ENCODE results near the gene CAMK2B.

The CAMK2B gene

DNA sequence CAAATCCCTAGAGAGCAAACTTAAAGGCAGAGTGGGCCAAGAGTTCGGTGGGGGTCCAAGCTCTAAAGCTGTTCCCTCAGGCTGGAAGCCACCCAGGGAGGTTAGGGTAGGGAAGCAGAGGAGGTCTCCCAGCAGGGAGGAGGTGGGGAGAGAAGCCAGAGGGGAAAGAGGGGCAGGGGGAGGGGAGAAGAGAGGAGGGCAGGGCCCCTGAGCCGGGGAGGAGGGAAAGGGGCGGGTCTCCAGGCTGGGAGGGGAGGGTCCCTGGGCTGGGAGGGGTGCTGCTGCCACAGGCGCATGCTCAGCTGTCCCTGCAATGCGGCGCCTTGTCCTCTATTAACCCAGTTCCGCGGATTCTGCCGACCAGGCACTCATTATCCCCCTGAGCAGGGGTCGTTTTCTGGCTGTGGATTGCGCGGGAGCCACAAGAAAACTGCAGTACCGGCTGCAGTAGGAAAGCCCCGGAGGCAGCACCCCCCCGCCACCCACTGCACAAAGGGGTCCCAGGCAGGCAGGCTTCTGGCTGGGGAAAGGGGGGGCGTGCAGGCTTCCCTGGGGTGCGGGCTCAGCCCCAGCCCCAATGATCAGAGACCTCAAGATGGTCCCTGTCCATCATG, 49.3 kb downstream of the CAMK2B start:
- no peak for DNase-seq (ENCODE audit: low read depth, low spot score)

DNA sequence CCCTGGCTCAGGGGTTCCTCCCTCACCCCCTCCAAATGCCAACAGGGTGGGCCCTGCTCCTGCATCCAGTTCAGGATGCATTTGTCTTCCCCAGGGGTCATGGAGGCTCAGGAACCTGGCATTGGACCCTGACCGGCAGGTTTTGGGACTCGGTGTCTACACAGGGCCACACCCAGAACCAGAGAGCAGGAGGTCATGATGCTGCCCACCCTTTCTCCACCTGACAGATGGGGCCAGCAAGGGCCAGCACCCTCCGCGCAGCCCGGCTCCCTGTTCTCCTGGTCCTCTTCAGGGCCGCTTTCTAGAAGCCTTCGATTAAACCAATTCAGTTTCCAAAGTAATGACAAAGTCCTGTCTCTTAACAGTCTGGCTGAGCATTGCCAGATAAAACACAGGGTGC, 50.2 kb downstream of the CAMK2B start:
- DNase-seq (ENCODE audit: low read depth, low spot score), result no peak

DNA sequence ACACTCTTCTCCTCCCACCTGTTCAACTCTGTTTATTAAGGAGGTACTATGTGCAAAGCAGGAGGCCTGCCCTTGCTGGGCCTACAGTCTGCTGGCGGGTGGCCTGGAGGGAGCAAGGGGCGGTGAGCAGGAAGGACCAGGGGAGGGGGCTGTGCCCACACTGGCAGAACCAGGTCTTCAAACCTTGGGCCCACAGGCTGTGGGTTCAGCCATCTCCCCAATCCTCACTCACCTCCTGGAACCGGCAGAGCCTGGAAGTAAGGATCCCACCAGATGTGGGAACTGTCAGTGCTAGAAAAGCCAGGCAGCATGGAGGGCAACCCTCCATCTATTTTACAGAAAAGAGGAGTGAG, 50.8 kb downstream of the CAMK2B start:
- DNase-seq (ENCODE audit: low read depth, low spot score), result no peak

DNA sequence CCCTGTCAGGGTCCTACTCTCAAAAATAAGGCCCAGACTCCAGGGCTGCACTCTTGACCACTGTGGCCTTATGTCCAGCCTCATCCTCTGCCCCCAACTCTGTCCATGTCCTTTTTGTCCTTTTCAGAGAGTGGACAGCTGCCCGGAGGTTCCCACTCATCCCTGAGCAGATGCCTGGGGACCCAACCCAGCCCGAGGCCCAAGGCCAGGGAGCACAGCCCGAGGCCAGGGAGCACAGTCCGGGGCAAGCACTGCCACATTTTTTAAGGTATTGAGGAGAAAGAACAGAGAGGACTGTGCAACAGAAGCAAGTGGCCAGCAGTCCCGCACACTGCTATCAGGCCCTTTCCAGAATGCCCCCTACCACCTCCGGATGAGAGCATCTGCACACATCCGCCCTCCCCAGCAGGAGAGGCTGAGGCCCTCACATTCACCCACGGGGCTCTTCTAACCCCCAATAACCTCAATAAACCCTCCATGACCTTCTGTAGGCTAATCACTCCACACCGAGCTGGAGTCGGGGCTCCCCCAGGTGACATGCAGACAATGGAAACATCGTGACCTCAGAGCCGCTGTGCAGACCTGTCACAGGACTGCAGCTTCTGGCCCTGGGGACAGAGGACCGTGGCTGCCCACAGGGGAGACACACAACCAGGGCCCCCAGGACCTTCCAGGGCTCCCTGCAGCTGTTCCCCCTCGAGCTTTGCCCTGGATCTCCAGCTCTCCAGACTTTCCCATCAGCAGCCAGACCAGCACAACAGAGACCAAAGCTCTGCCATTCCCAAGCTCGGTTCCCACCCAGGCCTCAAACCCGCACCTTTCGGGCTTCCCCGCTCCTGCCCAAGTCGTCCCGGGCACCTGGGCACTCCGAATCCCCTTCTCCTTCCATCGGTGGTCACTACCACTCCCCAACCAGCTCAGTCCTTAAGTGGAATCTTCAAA, 51.4 kb downstream of the CAMK2B start:
- DNase-seq (ENCODE audit: low read depth, low spot score), result no peak

DNA sequence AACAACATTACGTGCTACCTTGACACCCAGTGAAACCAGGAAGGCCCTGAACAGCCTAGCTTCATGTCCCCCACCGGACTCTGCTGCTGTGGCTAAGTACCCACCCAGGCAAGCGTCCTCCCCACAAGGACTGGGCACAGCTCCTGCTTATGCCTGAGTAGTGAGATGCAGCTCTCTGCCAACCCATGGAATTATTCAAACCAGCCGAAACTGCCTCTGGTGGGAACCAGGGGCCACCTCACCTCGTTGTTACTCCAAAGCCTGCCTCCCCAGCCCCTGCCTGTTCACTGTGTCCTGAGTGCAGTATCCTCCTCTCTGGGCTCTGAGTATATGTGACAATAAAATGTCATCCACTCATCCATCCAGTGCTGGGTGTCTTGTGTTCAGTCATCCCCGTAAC, 52.4 kb downstream of the CAMK2B start:
- no peak for DNase-seq (ENCODE audit: low read depth, low spot score)

DNA sequence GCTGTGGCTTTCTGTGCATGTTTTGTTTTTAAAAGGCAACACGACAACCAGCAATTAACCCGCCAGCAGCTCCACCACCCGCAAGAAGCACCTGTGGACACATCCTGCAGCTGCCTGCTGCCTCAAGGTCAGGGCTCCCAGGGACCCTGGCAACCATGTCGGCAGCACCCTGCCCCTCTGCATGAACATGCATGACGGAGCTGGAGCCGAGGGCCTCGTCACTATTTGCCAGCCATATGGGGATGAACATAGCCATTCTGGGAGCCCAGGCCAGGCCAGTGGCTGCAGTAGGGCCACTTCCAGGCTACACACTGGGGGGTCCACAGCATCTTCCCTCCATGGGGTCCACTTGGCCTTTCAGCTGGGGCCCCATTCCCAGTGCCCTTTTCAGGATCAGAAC, 52.9 kb downstream of the CAMK2B start:
- DNase-seq (ENCODE audit: low read depth, low spot score), result no peak

DNA sequence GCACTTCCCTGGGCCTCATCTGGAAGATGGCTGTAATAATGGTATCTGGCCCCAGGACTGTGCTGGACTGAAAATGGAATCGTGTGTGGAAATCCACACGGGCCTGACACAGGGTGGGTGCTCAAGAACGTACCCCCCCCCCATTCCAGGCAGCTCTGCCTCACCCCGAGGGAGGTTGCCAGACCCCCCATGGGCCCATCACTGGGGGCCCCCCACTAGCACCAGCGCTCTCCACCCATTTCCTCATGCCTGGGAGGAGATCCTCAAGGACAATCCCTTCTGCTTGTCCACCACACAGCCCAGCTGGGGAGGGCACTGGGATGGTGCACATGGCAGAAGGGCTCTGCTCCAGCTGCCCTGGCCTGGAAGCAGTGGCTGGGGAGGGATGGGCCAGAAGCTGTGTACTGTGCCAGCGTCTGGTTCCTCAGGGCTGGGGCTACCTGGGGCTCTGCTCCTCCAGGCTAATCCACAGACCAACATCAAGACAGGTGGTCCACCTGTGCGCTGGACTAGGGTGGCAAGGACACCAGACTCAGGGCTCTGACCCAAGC, 55.4 kb downstream of the CAMK2B start:
- DNase-seq (ENCODE audit: low read depth, low spot score), result no peak

DNA sequence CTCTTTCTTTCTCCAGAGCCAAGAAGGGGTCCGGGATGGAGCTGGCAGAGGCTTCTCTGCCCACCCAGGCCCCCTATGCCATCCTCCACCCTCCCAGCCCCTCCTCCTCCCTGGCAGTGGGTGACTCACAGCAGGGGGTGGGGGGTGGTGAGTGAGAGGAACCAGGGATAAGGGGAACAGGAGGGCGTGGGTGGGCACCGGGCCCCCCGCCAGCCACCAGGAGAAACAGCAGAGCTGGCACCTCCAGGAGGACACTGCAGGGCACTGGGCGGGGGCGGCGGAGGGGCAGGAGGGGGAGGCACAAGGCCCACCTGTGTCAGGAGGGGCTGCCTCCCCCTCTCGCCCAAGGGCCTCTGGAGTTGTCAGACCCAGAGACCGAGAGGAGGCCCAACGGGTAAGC, 56.0 kb downstream of the CAMK2B start:
- DNase-seq (ENCODE audit: low read depth, low spot score), result no peak

DNA sequence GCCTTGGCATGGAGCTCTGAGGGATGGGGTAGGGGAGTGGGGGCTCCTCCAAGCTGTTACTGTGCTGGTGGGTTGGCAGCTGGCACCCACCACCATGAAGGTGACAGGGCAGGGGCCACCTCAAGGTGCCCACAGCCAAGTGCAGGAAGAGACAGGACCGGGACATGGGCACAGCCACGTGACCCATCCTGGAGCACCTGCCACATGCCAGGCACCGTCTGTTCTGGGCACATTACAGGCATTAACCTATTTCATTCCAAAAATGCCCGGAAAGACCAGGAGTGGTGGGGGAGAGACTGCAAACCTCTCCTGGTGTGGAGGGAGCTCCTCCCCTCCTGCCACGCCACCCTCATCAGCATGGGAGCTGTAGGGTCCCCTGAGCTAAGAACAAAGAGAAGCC, 56.7 kb downstream of the CAMK2B start:
- no peak for DNase-seq (ENCODE audit: low read depth, low spot score)

DNA sequence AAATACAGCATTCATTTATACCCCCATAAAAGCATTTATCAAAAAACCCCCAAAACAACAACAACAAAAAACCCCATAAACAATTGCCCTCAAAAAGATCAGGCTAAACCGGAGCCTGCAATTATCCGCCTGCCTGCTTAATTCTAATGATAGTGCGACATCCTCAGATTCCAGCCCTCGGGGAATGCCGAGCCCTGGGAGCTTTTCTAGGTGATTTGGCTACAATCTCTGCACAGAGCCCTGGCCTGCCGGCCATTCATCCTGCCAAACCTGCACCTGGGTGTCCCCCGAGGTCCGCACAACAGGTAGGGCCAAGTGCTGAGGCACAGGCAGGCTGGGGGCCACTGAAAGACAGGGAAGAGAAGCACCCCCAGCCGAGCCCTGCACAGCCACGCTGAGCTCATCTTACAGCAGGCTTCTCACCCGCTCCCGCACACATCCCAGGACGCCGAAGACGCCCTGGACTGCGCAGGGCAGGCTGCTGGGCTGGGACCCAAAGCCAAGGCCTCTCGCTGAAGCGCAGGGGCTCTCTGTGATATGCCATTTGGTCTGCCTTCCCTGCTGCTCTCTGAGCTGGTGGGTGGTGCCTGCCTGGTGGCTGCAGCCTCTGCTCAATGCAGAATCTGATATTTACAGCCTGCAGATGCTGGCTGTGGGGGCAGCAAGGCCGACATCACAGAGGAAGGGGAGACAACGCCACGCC, 57.5 kb downstream of the CAMK2B start:
- no peak for DNase-seq (ENCODE audit: low read depth, low spot score)

DNA sequence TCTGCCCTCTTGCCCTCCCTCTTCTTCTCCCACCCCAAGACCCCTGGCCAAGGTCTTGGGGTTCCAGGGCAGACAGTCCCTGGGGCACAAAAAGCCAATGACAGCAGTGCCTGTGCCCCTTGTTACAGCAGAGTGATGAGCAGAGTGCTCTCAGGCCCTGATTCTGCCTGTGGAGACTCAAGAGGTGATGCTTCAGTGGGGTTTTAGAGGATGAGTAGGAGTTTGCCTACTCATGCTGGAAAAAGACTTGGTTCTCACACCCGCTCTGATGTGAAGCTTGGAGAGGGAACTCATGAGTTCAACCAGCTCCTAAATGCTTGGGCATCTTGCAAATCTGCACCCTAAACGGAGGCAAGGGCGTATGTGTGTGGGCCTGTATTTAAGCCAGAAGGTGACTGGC, 58.2 kb downstream of the CAMK2B start:
- DNase-seq (ENCODE audit: low read depth, low spot score), result no peak

DNA sequence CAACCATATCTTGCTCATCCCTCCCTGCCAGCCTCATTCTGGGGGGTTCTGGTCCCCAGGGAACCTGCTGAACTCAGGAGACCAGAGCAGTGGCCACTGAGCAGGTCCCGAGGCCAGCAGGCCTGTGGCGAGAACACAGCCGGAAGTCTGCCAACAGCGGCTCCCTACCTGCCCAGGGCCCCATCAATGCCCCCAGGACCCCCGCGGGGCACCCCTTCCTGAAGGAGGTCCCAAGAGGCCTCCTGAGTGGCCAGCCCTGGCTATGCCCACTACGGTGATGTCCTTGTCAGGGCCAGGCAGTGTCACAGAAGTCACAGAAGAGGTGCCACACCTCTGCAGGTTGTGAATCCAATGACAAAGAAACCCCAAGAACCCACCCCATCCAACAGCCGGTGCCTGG, 58.9 kb downstream of the CAMK2B start:
- DNase-seq (ENCODE audit: low read depth, low spot score), result no peak

DNA sequence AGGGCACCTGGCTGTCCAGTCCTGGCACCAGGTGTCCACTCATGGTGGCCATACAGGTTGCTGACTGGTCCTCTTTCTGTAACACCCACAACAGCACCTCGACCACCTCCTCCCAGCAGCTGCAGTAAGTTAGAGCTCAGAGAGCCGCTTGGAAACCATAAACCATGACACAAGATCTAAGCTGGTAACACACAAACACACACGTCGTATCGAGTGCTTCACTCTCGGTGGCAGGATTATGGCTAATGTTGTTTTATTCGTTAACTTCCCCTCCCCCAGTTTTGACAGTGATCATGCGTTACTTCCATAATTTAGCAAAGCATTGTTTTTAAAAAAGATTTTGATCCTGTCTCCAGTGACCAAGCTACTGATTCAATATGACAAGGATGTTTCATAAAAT, 59.7 kb downstream of the CAMK2B start:
- DNase-seq (ENCODE audit: low read depth, low spot score), result no peak

DNA sequence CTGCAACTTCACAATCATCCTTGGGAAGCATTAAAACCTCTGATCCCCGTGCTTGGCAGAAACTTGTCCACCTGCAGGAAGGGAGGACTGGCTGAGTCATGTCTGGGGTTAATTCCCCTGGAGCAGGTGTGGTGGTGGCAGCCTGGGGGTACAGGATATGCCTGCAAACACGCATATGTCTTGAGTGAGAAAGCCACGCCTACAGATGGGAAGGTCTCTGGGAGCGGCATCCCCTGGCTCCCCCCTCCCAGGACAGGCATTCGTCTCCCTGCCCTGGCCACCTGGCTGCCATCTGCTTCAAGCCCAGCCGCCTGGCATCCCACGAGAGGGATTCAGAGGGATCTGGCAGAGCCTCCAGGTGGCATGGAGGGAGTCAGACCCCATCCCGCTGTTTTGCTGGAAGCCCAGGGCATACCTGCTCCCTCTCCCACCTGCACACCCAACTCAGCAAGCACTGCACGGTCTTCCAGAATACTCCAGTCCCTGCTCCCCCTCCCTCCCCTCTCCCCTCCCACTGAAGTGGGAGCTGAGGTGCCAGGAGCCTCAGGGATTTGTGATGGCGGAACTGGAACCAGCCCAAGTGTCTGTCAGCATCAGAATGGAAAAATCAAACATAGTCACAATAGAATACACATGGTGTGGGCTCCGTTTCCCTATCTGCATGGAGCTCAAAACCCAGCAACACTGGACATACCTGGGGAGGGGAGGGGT, 61.0 kb downstream of the CAMK2B start:
- DNase-seq (ENCODE audit: low read depth, low spot score), result no peak

DNA sequence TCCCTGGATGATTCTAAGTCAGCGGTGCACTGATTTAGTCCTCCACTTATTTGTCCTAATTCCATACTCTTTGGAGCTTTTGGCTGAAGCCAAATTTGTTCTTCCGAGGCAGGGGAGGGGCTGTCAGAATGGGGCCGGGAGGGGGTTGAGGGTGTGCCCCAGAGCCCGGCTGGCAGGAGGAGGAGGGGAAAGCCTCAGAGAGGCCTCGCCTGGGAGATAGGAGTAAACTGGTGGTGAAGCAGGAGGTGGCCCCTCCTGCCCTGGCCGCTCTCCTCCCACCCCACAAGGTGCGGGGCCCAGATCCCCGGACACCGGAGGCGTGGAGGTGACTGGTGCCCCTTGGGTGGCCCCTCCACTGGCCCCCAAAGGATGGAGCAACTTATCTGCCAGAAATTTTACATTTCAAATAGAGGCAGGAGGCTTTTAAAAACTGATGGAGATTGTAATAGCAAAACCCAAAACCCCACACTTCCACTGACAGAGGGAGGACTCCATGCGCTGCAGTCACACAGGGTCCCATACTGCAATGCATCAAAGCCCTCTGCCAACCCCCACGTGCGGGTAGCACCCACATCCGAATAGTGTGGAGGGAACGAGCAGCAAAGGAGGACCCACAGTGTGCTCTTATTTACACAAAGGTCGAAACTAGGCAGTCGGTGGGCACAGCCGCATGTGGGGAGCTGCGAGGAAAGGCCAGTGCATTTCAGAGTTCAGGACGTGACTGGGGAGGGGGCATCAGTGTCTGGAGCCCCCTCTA, 61.9 kb downstream of the CAMK2B start:
- no peak for DNase-seq (ENCODE audit: low read depth, low spot score)

DNA sequence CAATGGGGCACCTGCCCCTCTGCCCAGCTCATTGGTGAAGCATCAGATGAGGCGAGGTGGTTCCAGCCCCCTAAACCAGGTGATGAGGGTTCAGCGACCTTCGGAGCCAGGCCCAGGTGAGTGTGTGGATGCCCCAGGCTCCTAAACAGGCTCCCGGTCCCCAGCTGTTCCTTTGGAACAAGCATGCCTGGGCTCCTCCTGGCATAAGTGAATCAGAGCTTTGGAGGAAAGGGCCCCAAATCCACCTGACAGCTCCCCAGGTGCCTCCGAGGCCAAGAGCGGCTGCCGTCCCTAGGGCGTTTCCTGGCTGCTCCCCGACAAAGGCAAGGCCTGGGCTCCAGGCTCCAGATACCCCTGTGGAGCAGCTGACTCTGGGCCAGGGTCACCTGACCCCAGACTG, 63.4 kb downstream of the CAMK2B start:
- no peak for DNase-seq (ENCODE audit: low read depth, low spot score)

DNA sequence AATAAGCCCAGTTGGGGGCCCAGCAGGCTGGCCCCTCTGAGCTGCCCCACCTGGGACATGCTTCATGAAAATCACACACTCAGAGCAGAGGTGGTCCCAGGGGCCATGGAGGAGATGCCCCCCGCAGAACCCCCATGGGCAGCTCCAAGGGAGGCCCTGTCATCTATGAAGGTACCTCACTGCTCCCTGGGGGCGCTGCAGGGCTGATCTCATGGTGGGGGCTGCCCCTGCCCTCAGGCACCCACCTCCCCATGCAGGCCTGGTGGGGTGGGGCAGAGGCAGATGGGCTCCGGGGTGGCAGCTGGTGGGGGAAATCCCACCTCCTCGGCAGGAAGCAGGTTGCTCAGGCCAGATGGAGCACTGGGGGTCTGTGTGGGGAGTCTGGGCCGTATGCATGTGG, 64.2 kb downstream of the CAMK2B start:
- DNase-seq (ENCODE audit: low read depth, low spot score), result no peak

DNA sequence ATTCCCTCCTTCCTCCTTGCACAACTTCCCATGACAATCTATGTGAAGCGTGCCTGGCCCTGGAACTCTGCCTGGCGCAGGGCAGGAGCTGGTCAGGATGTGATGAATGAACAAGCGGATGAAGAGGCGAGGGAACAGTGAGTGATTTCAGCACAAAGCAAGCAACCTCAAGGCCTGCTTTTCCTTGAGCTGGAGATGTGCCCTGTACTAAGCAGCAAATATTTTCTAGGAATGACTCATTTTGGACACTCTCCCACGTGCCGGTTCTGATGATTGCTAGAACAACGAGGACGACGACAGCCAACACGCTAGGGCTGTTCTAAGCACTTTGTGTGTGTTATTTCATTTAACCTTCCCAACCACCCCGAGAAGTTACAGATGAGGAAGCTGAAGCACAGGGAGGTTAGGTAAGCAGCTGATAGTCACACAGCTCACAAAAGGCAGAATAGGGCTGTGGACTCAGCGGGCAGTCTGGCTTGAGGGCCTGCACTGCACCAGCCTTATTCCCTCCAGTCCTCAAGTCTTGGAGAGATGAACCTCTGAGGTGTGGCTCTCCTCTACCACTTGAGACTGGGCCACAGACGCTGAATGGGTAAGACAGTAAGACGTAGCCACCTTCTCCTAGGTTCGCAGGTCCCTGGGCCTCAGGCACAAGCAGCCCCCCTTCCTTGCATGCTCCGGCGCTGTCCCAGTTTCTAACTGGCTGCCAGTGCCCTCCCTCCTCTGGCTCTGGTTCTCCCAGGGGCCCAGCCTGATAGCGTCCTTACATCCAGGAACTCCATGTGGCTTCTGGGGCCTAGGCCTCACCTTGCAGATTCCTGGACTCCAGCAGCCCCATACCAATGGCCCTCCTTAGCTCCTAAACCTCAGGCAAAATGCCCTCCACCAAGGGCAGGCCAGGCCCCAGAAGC, 65.6 kb downstream of the CAMK2B start:
- no peak for DNase-seq (ENCODE audit: low read depth, low spot score)

DNA sequence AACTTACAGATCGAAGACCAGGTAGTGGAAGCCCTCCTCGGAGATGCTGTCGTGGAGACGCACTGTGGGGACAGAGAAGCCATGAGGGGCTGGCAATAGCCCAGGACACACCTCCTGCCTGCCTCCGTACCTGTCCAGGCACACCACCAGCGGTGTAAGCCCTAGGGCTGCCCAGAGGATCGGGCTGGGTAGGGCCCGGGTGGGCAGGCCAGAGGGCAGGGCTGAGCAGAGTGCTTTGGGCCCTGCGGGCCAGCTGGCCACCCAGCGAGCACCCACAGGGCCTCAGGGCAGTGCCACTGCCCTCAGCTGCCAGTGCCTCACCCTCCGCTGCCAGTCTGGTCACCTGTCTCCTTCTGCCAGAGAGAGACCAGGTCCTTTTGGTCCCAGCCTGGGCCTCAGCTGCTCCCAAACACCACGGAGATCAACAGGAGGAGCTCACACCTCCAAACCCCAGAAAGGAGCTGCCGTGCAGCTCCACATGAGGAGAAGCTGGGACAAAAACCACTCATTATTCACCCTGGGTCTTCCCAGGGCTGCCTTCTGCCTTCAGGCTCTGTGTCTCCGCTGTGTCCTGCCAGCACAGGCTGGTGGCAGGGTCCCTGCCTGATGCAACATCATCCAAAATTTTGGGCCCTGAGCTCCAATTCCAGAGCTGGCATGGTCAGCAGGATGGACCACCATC, 66.4 kb downstream of the CAMK2B start:
- DNase-seq (ENCODE audit: low read depth, low spot score), result no peak

DNA sequence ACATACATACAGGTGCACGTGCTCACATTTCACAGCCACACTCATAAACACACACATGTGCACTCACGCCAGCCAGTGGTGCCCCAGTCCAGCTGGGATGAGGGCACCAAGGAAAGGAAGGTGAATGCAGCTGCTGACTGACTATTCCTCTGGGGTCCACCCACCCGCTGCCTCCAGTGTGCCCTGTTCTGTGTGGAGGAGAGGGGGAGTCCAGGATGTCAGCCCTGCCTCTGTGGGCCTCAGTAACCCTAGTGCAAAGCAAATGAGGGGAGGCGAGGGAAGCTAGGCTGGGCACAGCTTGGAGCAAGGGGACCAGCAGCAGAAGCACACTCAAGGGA, 67.0 kb downstream of the CAMK2B start:
- no peak for DNase-seq (ENCODE audit: low read depth, low spot score)
